OCI-LY1 (cell line): ENCODE results near the gene SEC11A.

Source experiments
- H2AFZ ChIP-seq: fragments of 200-600 bp; sonication (generic), shearing (Covaris generic); 2 replicates; pipeline ENCODE4 v1.6.0; 2014; ENCODE audit warnings: antibody characterized with exemption, mild to moderate bottlenecking, low read length
- H3F3A ChIP-seq: fragments of 200-600 bp; sonication (generic), shearing (Covaris generic); 2 replicates; pipeline ENCODE4 v1.6.0; 2014; ENCODE audit warnings: mild to moderate bottlenecking, antibody characterized with exemption, low read length, moderate library complexity; ENCODE audit not compliant: insufficient read depth
- H3K27ac ChIP-seq: fragments of 200-600 bp; sonication (generic); 2 replicates; pipeline ENCODE4 v1.5.1; 2014; ENCODE audit warnings: low read length, mixed run types, mild to moderate bottlenecking, low read depth; ENCODE audit not compliant: poor library complexity, severe bottlenecking
- H3K27me3 ChIP-seq: fragments of 200-600 bp; sonication (generic); 2 replicates; pipeline ENCODE4 v1.6.0; 2014; ENCODE audit warnings: antibody characterized with exemption, mild to moderate bottlenecking, low read length, moderate library complexity; ENCODE audit not compliant: insufficient read depth
- H3K36me3 ChIP-seq: fragments of 200-600 bp; sonication (generic); 2 replicates; pipeline ENCODE4 v1.6.1; 2014; ENCODE audit warnings: mild to moderate bottlenecking, antibody characterized with exemption, low read length, moderate library complexity, mixed read lengths; ENCODE audit not compliant: insufficient read depth
- H3K4me1 ChIP-seq: fragments of 200-600 bp; sonication (generic); 2 replicates; pipeline ENCODE4 v1.5.1; 2014; ENCODE audit warnings: mild to moderate bottlenecking, low read length, moderate library complexity; ENCODE audit not compliant: insufficient read depth, severe bottlenecking
- H3K4me2 ChIP-seq: fragments of 200-600 bp; sonication (generic), shearing (Covaris generic); 2 replicates; pipeline ENCODE4 v1.6.1; 2014; ENCODE audit warnings: low read length
- H3K4me3 ChIP-seq: fragments of 200-600 bp; sonication (generic); 2 replicates; pipeline ENCODE4 v1.5.1; 2014; ENCODE audit warnings: low read length, low read depth, mild to moderate bottlenecking, mixed read lengths; ENCODE audit not compliant: poor library complexity, severe bottlenecking
- H3K79me2 ChIP-seq: fragments of 200-600 bp; shearing (Covaris generic); 2 replicates; pipeline ENCODE4 v1.6.1; 2016; ENCODE audit warnings: mixed run types, low read length, mixed read lengths; ENCODE audit not compliant: insufficient read depth
- H3K9ac ChIP-seq: fragments of 200-600 bp; sonication (generic), shearing (Covaris generic); 2 replicates; pipeline ENCODE4 v1.6.1; 2014; ENCODE audit warnings: mild to moderate bottlenecking, low read length, mixed read lengths
- H3K9me2 ChIP-seq: fragments of 200-600 bp; sonication (generic), shearing (Covaris generic); 2 replicates; pipeline ENCODE4 v1.6.1; 2014; ENCODE audit warnings: low read depth, mild to moderate bottlenecking, low read length, mixed read lengths
- H3K9me3 ChIP-seq: fragments of 200-600 bp; shearing (Covaris generic); 2 replicates; pipeline ENCODE4 v1.6.1; 2014; ENCODE audit warnings: low read length, mixed read lengths
- H4K20me1 ChIP-seq: fragments of 200-600 bp; sonication (generic), shearing (Covaris generic); 2 replicates; pipeline ENCODE4 v1.6.0; 2016; ENCODE audit warnings: mild to moderate bottlenecking, low read length; ENCODE audit not compliant: insufficient read depth
- CTCF ChIP-seq: fragments of 200-600 bp; sonication (generic), shearing (Covaris generic); IDR thresholded peaks from 2 replicates; pipeline ENCODE4 v1.5.1; 2017; ENCODE audit warnings: mild to moderate bottlenecking, antibody characterized with exemption, low read length, moderate library complexity, mixed read lengths
- EZH2 ChIP-seq: fragments of 200-600 bp; sonication (generic), shearing (Covaris generic); IDR thresholded peaks from 2 replicates; pipeline ENCODE4 v1.8.0; 2017; ENCODE audit warnings: borderline replicate concordance, mixed run types, mild to moderate bottlenecking, antibody characterized with exemption, low read length, moderate library complexity, mixed read lengths

SEC11A gene

GRCh38 chr15:84714372-84714771 lies 1.6 kb downstream of the SEC11A start:
- Histone ChIP-seq H3K9me3 (no peaks in the 10 kb centered on the region), H3K36me3 (peaks cover 9% of the 10 kb centered on the region; the same call in 1 of the 2 replicates), H2AFZ (no peak overlapping the region), H3K79me2 (peaks cover 36% of the 10 kb centered on the region), H3K27ac (no peak overlapping the region), H4K20me1 (no peaks in the 10 kb centered on the region), H3K9me2 (no peaks in the 10 kb centered on the region), H3K9ac (peak overlapping the region; percentile 80), H3K4me1 (peaks cover 20% of the 10 kb centered on the region), H3K4me3 (peak overlapping the region; percentile 80), H3K4me2 (peak overlapping the region; percentile 71), H3K27me3 (no peaks in the 10 kb centered on the region), H3F3A (no peaks in the 10 kb centered on the region)
- no peak for TF ChIP-seq CTCF
- no peak for TF ChIP-seq EZH2

- H2AFZ ChIP-seq: no peak overlapping the region
- no peak overlapping the region for H3K27ac ChIP-seq
- peaks cover 22% of the 10 kb centered on the region for H3K4me1 ChIP-seq
- no peaks in the 10 kb centered on the region for H4K20me1 ChIP-seq
- no peaks in the 10 kb centered on the region for H3K9me2 ChIP-seq
- no peaks in the 10 kb centered on the region for H3K9me3 ChIP-seq
- no peak overlapping the region for H3K4me2 ChIP-seq
- no peaks in the 10 kb centered on the region for H3F3A ChIP-seq
- H3K36me3 ChIP-seq: peaks cover 6% of the 10 kb centered on the region; the same call in 1 of the 2 replicates
- no peak overlapping the region for H3K9ac ChIP-seq
- H3K27me3 ChIP-seq: no peaks in the 10 kb centered on the region
- TF ChIP-seq EZH2 (no peak), CTCF (no peak)
- no peak overlapping the region for H3K4me3 ChIP-seq
- peaks cover 66% of the 10 kb centered on the region for H3K79me2 ChIP-seq
These were observed 12.1 kb downstream of the SEC11A start for GRCh38 chr15:84703808-84704207.

GRCh38 chr15:84702961-84703482 lies 12.9 kb downstream of the SEC11A start:
- Histone ChIP-seq H3K9ac (no peak overlapping the region), H3K27me3 (no peaks in the 10 kb centered on the region), H3K4me1 (peaks cover 28% of the 10 kb centered on the region), H3F3A (no peaks in the 10 kb centered on the region), H3K9me2 (no peaks in the 10 kb centered on the region), H3K27ac (no peak overlapping the region), H3K9me3 (no peaks in the 10 kb centered on the region), H3K79me2 (peaks cover 69% of the 10 kb centered on the region), H4K20me1 (no peaks in the 10 kb centered on the region), H3K4me2 (no peak overlapping the region), H2AFZ (no peak overlapping the region), H3K4me3 (no peak overlapping the region), H3K36me3 (peaks cover 6% of the 10 kb centered on the region; the same call in 1 of the 2 replicates)
- TF ChIP-seq CTCF (no peak), EZH2 (no peak)
